K562 (cell line): Measurements from ENCODE around the gene KRTAP2-4.
"Not testable (repeated sequence)": the region's sequence is repeated elsewhere in the genome, so short reads cannot be mapped to it uniquely, and the experiment has no call there.

Experiments
- BACH1 ChIP-seq: fragments of 200-800 bp; sonication (Bioruptor generic); IDR thresholded peaks from 2 replicates; pipeline ENCODE4 v1.6.1; 2016; ENCODE audit warnings: missing genetic modification characterization, missing compliant biosample characterization
- CBX3 ChIP-seq, 2 experiments: IDR thresholded peaks; 1 replicate in 1 of 2; 2 replicates in 1 of 2; pipeline ENCODE4 v1.6.1; 2012; ENCODE audit warnings: inconsistent platforms in 2 of 2, low read length in 2 of 2, borderline replicate concordance in 1 of 2, control low read depth in 1 of 2
- EZH2 ChIP-seq: IDR thresholded peaks from 2 replicates; pipeline ENCODE4 v1.6.1; 2012; ENCODE audit warnings: low read depth, mild to moderate bottlenecking, inconsistent platforms, low read length, borderline replicate concordance
- NFIC ChIP-seq: fragments of 450-650 bp; IDR thresholded peaks from 2 replicates; pipeline ENCODE4 v1.6.1; 2017; ENCODE audit warnings: mild to moderate bottlenecking, inconsistent platforms
- POLR2AphosphoS2 ChIP-seq: IDR thresholded peaks from 2 replicates; pipeline ENCODE4 v1.6.1; 2012; ENCODE audit warnings: low read length, improper control_type of control experiment
- POLR2AphosphoS5 ChIP-seq: IDR thresholded peaks from 2 replicates; pipeline ENCODE4 v1.6.1; 2011; ENCODE audit warnings: mild to moderate bottlenecking, low read depth, low read length, moderate library complexity; ENCODE audit not compliant: control insufficient read depth, insufficient read depth
- POLR3A ChIP-seq: IDR thresholded peaks from 2 replicates; pipeline ENCODE4 v1.6.1; 2011; ENCODE audit warnings: borderline replicate concordance, mild to moderate bottlenecking, moderate library complexity; ENCODE audit not compliant: insufficient read length, insufficient read depth; ENCODE audit errors: extremely low read depth
- ZNF224 ChIP-seq: sonication (generic); formaldehyde crosslinking; IDR thresholded peaks from 2 replicates; pipeline ENCODE4 v1.8.0; 2022; ENCODE audit warnings: mild to moderate bottlenecking, missing genetic modification reagents
- ZSCAN32 ChIP-seq: fragments of 450-650 bp; formaldehyde crosslinking; IDR thresholded peaks from 2 replicates; pipeline ENCODE4 v1.4.0; 2020; ENCODE audit warnings: mild to moderate bottlenecking, moderate library complexity
- TF ChIP-seq, protein P1 (sequence below), 2 experiments: IDR thresholded peaks; 2 replicates each; pipeline ENCODE4 v1.6.1; 2011; ENCODE audit warnings: borderline replicate concordance in 1 of 2, control low read depth in 1 of 2, low read depth in 1 of 2, low read length in 1 of 2, mild to moderate bottlenecking in 1 of 2, mixed read lengths in 1 of 2, moderate library complexity in 1 of 2; ENCODE audit not compliant: insufficient read depth in 1 of 2, insufficient read length in 1 of 2, poor library complexity in 1 of 2, severe bottlenecking in 1 of 2; ENCODE audit errors: extremely low read depth in 1 of 2
- TF ChIP-seq, protein P2 (sequence below), 3 experiments: IDR thresholded peaks in 2 of 3; conservative IDR thresholded peaks in 1 of 3; 2 replicates each; pipeline ENCODE4 v1.5.1; 2011 to 2012; ENCODE audit warnings: low read length in 3 of 3, mild to moderate bottlenecking in 3 of 3, control low read depth in 2 of 3, improper control_type of control experiment in 1 of 3, inconsistent platforms in 1 of 3, low read depth in 1 of 3, mixed read lengths in 1 of 3, moderate library complexity in 1 of 3; ENCODE audit not compliant: insufficient read depth in 2 of 3

GRCh38 chr17:41054556-41054955, 11.1 kb downstream of the KRTAP2-4 start:
- TF ChIP-seq ZNF224; NFIC; CBX3 (IDR thresholded peaks at IDR 0.05; ENCODE audit: borderline replicate concordance in 1 of 2, low read length in 2 of 2); ZSCAN32 (CRISPR knock-in tag); POLR2AphosphoS5; POLR2AphosphoS2; BACH1; EZH2; POLR3A: not testable (repeated sequence)
- TF ChIP-seq, protein P1, sequence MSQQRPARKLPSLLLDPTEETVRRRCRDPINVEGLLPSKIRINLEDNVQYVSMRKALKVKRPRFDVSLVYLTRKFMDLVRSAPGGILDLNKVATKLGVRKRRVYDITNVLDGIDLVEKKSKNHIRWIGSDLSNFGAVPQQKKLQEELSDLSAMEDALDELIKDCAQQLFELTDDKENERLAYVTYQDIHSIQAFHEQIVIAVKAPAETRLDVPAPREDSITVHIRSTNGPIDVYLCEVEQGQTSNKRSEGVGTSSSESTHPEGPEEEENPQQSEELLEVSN (IDR thresholded peaks at IDR 0.05; ENCODE audit: borderline replicate concordance in 1 of 2, extremely low read depth in 1 of 2, insufficient read depth in 1 of 2, insufficient read length in 1 of 2, low read depth in 1 of 2, low read length in 1 of 2, poor library complexity in 1 of 2, severe bottlenecking in 1 of 2), result not testable (repeated sequence)
- TF ChIP-seq, protein P2, sequence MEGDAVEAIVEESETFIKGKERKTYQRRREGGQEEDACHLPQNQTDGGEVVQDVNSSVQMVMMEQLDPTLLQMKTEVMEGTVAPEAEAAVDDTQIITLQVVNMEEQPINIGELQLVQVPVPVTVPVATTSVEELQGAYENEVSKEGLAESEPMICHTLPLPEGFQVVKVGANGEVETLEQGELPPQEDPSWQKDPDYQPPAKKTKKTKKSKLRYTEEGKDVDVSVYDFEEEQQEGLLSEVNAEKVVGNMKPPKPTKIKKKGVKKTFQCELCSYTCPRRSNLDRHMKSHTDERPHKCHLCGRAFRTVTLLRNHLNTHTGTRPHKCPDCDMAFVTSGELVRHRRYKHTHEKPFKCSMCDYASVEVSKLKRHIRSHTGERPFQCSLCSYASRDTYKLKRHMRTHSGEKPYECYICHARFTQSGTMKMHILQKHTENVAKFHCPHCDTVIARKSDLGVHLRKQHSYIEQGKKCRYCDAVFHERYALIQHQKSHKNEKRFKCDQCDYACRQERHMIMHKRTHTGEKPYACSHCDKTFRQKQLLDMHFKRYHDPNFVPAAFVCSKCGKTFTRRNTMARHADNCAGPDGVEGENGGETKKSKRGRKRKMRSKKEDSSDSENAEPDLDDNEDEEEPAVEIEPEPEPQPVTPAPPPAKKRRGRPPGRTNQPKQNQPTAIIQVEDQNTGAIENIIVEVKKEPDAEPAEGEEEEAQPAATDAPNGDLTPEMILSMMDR (IDR thresholded peaks at IDR 0.05 in 2 of 3, conservative IDR thresholded peaks at IDR 0.05 in 1 of 3; ENCODE audit: insufficient read depth in 2 of 3, low read depth in 1 of 3, low read length in 3 of 3), result not testable (repeated sequence)
